Nephron progenitor cell (in vitro differentiated cells): ENCODE measurements around the gene RTEL1.

Experiments used
- DNase-seq: peaks from one replicate; pipeline ENCODE4 v3.0.0; 2021
- H3K27ac Mint-ChIP-seq: 2 replicates; pipeline ENCODE4 v1.8.0; 2021; ENCODE audit warnings: mild to moderate bottlenecking, moderate library complexity, mixed read lengths
- H3K27me3 Mint-ChIP-seq: 2 replicates; pipeline ENCODE4 v1.8.0; 2021; ENCODE audit warnings: mild to moderate bottlenecking, low read depth, mixed read lengths; ENCODE audit not compliant: poor library complexity
- H3K36me3 Mint-ChIP-seq: 2 replicates; pipeline ENCODE4 v1.8.0; 2021; ENCODE audit warnings: low read depth, mixed read lengths
- H3K4me1 Mint-ChIP-seq: 2 replicates; pipeline ENCODE4 v1.8.0; 2021; ENCODE audit warnings: mixed read lengths
- H3K4me3 Mint-ChIP-seq: 2 replicates; pipeline ENCODE4 v1.8.0; 2021; ENCODE audit warnings: mild to moderate bottlenecking, moderate library complexity, mixed read lengths
- H3K9me3 Mint-ChIP-seq: 2 replicates; pipeline ENCODE4 v1.8.0; 2021; ENCODE audit warnings: mild to moderate bottlenecking, moderate library complexity, mixed read lengths
- CTCF ChIP-seq: fragments of 200-600 bp; sonication (generic); IDR thresholded peaks from 2 replicates; pipeline ENCODE4 v1.5.0; 2021; ENCODE audit warnings: antibody characterized with exemption

RTEL1 gene

GRCh38 chr20:63741676-63742380, 83.7 kb downstream of the RTEL1 start:
- DNase-seq = no peak
- H3K27me3 Mint-ChIP-seq = peaks cover 2% of the 10 kb centered on the region
- H3K4me1 Mint-ChIP-seq = peaks cover 9% of the 10 kb centered on the region
- H3K9me3 Mint-ChIP-seq = no peaks in the 10 kb centered on the region
- no peak overlapping the region for H3K27ac Mint-ChIP-seq
- TF ChIP-seq CTCF = no peak
- H3K36me3 Mint-ChIP-seq = peaks cover 10% of the 10 kb centered on the region
- peak overlapping the region; percentile 75 for H3K4me3 Mint-ChIP-seq

- no peaks in the 10 kb centered on the region for H3K9me3 Mint-ChIP-seq
- H3K4me1 Mint-ChIP-seq = peaks cover 9% of the 10 kb centered on the region
- TF ChIP-seq CTCF = no peak
- no peak for DNase-seq
- H3K27ac Mint-ChIP-seq = no peak overlapping the region
- no peak overlapping the region for H3K4me3 Mint-ChIP-seq
- H3K36me3 Mint-ChIP-seq = peaks cover 10% of the 10 kb centered on the region
- no peaks in the 10 kb centered on the region for H3K27me3 Mint-ChIP-seq
Measured at GRCh38 chr20:63742381-63743024, 84.4 kb downstream of the RTEL1 start.

GRCh38 chr20:63743210-63743970, 85.3 kb downstream of the RTEL1 start:
- H3K4me3 Mint-ChIP-seq = no peak overlapping the region
- peak overlapping the region; percentile 92 for H3K27ac Mint-ChIP-seq
- H3K9me3 Mint-ChIP-seq = no peaks in the 10 kb centered on the region
- H3K4me1 Mint-ChIP-seq = peaks cover 9% of the 10 kb centered on the region
- TF ChIP-seq CTCF = no peak
- DNase-seq = no peak
- H3K36me3 Mint-ChIP-seq = peaks cover 10% of the 10 kb centered on the region
- no peaks in the 10 kb centered on the region for H3K27me3 Mint-ChIP-seq

GRCh38 chr20:63744158-63744557, 86.0 kb downstream of the RTEL1 start:
- peaks cover 10% of the 10 kb centered on the region for H3K36me3 Mint-ChIP-seq
- H3K27ac Mint-ChIP-seq = peak overlapping the region; percentile 92
- TF ChIP-seq CTCF = no peak
- no peaks in the 10 kb centered on the region for H3K27me3 Mint-ChIP-seq
- no peak for DNase-seq
- H3K4me3 Mint-ChIP-seq = no peak overlapping the region
- H3K9me3 Mint-ChIP-seq = no peaks in the 10 kb centered on the region
- H3K4me1 Mint-ChIP-seq = peaks cover 14% of the 10 kb centered on the region

GRCh38 chr20:63744574-63745423, 86.7 kb downstream of the RTEL1 start:
- no peaks in the 10 kb centered on the region for H3K27me3 Mint-ChIP-seq
- peaks cover 14% of the 10 kb centered on the region for H3K4me1 Mint-ChIP-seq
- H3K36me3 Mint-ChIP-seq = peaks cover 10% of the 10 kb centered on the region
- no peak overlapping the region for H3K4me3 Mint-ChIP-seq
- no peak for TF ChIP-seq CTCF
- DNase-seq = no peak
- peak overlapping the region; percentile 68 for H3K27ac Mint-ChIP-seq
- H3K9me3 Mint-ChIP-seq = no peaks in the 10 kb centered on the region
